Activated CD8-positive, alpha-beta memory T cell treated with anti-CD3 and anti-CD28 coated beads for 24 hours (primary cell): ENCODE data around the gene SLC35D3.
"Not testable (repeated sequence)": the region's sequence is repeated elsewhere in the genome, so short reads cannot be mapped to it uniquely, and the experiment has no call there.

ENCODE experiments used
- DNase-seq: peaks from one replicate; pipeline ENCODE4 v3.0.0-alpha.2; 2020

SLC35D3 gene

DNA sequence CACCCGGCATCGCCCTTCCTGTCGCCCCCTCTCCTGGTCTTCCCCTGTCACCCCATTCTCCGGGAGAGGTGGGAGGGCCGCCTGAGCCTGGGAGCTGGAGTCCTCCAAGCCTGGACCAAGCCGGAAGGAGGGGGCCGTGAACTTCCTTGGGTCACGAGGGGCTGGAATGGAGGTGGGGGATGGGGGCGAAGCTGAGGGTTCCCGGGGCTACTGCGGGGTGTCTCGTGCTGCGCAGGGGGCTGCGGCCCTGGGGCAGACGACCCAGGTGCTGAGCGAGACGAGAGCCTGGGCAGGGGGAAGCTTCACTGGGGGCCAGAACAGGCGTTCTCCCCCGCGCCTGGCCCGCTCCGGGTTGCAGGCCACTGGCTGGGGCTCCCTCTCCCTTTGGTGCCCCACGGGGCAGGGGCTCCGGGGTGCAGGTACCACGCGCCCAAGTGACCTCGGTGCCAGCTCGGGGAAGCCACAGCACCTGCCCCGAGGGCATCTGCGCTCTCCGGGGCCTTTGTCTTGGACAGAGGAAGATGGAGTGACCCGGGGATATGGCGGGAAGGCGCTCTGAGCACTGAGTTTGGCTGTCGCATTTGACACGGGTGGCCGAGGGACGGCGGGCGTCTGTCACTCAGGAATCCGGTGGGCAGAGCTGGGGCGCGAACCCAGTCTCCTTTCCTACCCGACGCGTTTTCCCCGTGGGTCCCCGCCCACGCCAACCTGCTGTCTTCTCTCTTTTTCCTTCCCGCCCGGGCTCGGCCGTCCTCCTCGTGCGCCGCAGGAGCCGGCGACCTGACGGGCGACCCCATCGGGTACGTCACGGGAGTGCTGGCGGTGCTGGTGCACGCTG lies 1.2 kb downstream of the SLC35D3 start:
- DNase-seq: peak; percentile 66

DNA sequence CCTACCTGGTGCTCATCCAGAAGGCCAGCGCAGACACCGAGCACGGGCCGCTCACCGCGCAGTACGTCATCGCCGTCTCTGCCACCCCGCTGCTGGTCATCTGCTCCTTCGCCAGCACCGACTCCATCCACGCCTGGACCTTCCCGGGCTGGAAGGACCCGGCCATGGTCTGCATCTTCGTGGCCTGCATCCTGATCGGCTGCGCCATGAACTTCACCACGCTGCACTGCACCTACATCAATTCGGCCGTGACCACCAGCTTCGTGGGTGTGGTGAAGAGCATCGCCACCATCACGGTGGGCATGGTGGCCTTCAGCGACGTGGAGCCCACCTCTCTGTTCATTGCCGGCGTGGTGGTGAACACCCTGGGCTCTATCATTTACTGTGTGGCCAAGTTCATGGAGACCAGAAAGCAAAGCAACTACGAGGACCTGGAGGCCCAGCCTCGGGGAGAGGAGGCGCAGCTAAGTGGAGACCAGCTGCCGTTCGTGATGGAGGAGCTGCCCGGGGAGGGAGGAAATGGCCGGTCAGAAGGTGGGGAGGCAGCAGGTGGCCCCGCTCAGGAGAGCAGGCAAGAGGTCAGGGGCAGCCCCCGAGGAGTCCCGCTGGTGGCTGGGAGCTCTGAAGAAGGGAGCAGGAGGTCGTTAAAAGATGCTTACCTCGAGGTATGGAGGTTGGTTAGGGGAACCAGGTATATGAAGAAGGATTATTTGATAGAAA lies 2.0 kb downstream of the SLC35D3 start:
- DNase-seq: no peak

DNA sequence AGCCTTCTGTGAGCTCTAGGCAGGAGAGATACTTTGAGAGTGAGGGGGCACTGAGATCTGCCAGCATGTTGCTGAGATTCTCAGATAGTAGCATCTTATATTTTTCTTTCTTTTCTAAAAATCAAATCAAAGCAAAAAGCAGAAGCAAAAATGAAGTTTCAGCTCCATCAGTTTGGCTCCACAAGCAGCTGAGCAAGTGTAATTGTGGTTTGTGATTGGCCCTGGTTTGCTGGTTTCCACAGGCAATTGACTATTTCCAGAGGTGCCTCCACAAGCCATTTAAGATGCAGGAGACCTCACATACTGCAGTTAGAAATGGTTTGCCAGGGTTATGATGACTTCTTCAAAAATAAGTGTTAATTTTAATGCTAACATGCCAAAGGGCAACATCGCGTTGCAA lies 4.3 kb downstream of the SLC35D3 start:
- DNase-seq: no peak

DNA sequence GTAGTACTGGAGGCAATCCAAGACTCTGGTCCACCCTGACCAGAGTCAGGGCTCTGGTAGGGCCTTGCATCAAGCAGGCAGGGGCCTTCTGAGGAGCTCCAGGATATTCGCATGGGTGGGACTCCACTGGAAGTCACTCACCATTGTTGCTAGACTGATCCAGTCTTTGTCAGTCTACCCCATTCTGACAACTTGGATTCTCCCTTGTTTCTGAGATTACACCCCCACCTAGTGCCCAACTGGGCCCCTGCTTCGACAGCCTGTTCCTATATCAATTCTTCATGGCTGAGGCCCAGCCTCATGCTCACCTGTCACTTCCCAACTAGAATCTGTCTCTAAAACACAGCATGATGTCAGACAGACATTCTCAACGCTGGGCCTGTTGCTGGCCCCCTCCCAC lies 5.2 kb downstream of the SLC35D3 start:
- DNase-seq: no peak

DNA sequence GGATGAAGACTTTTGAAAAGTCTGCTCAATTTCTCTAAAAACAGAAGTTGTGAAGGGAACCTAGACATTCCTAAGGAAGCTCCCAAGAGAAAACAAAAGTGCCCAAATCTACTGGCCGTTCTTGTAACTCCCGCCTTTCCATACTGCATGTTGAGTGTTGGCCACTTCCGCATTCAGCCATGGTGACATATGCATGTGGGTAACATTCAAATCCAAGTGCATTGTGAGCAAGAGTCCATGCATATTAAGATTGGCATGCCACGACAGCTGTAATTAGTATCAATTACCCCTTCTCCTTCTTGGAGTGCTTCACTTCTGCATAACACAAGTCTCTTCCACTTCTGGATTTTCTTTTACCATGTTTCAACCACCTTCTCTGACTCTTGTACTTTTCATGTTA lies 8.4 kb downstream of the SLC35D3 start:
- DNase-seq: no peak

DNA sequence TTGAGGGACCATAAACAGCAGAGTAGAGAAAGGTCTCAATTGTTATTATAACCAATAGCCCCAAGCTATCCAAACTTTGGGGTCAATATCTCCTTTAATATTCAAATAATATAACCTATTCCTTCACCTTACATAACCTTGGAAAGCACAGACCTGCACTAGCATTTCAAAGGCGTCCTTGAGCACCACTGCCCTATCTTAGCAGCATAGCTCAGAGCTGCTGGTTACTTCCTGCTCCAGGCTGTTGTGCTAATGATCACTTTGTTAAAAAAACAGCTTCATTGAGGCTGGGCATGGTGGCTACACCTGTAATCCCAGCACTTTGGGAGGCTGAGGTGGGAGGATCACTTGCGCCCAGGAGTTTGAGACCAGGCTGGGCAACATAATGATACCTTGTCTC lies 10.5 kb downstream of the SLC35D3 start:
- no peak for DNase-seq

DNA sequence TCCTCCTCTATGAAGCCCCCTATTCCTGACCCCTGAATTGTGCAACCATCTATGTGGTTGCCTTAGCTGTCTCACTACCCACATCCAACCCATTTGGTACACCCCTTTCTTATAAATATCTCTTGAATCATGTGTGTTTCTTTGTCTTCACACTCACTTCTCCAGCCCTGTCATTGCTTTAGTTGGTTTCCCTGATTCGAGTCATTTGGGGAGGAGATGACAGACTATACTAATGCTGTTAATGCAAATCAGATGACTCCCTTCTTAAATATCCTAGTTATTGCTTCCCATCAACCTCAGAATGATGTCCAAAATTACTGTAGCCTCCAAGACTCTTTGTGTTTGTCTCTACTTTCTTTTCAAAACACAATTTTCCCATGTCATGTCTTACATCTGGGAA lies 23.0 kb downstream of the SLC35D3 start:
- DNase-seq: no peak

DNA sequence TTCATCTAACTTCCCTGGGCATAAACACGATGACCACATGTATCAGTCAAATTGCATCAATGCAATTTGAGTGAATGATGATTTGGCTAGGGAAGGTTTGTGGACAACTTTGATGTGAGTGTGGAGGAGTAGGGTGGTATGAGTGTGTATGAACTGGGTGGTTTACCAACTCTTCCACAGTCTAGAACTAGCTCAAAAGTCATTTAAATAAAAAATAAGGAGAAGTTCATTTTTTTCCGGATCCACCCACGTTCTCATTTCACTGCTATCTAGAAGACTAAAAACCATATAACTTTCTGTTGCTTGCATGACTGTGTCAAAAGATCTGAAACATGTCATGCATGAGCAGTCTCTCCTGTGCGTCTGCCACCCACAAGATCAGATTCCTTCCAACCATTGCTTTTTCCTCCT lies 23.6 kb downstream of the SLC35D3 start:
- no peak for DNase-seq

DNA sequence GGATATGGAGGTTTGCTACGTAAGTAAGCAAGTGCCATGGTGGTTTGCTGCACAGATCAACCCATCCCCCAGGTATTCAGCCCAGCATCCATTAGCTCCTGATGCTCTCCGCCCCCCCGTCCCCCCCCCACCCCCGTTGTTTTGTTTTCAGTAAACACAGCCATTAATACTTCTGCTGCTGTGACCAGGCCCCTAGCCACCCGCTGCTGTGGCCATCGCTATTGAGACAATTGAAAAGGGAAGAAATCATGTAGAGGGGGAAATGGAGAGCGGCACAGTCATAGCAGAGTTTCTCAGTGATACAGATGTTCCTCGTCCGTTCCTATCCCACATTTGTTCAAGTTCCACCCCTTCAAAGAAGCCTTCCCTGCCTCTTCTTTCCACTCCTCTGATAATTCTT lies 24.9 kb downstream of the SLC35D3 start:
- DNase-seq: no peak

DNA sequence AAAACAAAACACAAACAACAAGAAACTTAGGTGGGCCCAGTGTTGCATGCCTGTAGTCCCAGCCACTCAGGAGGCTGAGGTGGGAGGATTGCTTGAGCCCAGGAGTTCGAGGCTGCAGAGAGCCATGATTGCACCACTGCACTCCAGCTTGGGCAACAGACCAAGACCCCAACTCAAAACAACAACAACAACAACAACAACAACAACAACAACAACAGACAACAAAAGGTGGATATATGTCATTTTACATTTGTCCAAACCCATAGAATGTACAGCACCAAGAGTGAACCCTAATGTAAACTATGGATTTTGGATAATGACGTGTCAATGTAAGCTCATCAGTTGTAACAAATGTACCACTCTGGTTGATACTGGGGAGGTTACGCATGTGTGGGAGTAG lies 27.9 kb downstream of the SLC35D3 start:
- DNase-seq: not testable (repeated sequence)

DNA sequence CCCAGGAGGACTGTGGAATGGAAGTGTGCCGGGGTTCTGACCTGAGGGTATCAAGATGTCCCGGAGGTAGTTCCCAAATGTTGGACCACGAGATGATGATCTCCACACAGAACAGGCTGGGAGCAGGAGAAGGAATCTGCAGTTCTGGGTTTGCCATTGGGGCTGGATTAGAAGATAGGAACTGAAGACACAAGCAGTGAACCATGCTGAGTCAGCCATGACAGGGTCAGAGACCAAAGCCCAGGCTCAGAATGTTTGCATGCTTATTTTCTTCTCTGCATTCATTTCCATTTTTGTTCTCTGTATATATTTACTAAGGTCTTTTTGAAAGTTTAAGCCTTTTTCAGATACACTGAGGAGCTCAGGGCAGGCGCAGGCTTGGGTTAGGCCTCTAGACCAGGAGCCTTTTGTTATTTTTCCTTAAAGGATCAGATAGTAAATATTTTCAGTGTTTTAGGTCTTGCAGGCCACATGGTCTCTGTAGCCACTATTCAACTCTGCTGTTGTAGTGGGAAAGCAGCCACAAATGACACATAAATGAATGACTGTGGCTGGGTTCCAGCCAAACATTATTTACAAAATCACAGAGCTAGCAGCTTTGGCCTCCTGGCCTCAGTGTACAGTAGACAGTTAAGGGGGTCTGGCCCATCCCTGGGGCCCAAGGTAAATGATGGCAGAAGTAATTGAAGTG lies 28.5 kb downstream of the SLC35D3 start:
- no peak for DNase-seq

DNA sequence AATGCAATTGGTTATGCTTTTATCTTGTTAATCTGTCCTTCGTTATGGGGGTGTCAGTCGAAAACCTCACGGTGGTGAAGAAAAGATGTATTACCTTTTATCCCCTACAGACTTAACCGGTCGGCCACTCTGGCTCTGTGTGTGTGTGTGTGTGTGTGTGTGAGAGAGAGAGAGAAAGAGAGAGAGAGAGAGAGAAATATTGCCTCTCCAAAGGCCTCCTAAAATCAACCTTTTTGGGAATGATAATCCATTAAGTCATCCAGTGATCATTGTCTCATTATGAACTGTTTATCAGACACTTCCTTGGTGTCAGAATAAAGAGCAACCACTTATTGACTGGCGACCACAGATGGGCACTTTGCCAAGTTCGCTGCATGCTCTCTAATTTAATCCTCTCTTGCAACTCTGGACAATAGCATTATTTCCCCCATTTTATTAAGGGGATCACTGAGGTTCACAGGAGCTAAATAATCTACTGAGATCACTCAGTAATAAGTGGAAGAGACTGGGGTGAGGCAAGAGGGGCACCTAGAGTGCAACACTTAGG lies 30.7 kb downstream of the SLC35D3 start:
- DNase-seq: no peak

DNA sequence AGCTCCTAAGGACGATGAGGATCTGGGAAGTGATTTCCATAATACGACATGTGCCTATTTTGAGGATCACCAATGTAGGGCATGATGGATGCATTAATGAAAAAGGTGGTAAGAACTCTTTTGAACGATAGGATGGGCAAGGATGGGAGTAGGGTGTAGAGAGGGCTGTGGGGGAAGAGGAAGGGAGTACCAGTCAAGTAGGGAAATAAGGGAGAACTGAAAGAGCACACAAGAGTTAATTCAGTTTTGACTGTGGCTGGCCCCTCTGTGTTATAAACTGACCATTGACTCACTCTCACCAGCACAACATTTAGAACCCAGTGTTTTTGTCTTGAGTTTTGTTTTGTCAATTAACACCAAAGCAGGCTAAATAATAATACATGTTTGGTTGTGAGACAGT lies 33.0 kb downstream of the SLC35D3 start:
- no peak for DNase-seq

DNA sequence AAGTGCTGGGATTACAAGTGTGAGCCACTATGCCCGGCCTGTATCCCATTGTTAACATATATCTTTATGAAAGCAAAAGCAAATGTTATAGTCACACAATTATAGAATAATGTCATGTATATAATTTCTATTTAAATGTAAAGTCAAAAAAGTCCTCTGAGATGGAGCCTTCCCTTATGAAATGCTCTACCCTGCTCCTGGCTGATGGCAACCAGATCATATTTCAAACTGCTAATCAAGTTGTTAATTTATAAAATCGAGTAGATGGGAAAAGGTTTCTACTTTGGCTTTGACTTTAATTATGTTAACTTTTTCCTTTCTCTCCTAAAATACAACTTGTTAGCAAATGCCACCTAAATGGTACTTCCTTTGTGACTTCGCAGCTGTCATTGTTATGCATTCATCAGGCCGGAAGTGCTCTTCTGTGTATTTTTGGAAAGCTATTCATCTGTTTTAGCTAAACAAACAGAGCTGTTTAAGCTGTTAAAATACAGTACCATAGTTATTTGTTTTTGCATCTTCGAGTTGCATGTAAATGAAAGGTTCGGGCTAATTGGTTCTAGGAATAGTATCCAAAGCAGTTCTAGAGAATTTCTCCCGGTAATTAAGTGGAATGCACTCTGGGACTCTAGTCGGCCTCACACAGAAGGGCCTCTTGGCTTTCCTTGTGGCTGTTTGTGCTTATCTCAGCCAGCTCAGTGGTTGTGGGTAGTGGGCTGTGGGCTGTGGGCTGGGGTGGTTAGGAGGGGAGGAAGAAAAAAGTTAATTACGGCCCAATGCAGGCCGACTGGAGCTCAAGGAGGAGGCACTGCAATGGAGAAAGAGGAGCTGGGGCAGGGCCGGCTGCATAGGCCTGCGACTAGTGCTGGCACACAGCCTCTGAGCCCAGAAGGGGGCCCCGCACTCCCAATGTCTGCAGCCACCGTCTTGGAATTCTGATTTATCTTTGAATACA lies 34.8 kb downstream of the SLC35D3 start:
- DNase-seq: no peak

DNA sequence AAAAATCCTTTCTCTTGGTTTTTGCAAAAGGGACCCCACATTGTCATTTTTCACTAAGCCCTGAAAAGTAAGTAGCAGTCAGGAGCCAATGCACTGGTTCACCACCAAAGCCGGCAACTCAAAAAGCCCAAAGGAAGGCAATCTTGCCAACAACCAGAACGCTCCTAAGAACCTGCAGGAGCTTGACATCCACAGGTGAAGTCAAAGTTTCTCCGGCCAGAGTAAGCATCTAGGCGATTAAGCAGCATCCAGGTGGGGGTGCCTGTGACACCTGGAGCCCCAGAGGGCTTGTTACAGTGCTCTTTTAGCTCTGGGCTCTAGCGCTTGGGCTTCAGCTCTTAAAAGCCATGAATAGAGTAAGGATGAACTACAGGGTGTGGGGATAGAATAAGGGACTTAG lies 36.1 kb downstream of the SLC35D3 start:
- DNase-seq: no peak

DNA sequence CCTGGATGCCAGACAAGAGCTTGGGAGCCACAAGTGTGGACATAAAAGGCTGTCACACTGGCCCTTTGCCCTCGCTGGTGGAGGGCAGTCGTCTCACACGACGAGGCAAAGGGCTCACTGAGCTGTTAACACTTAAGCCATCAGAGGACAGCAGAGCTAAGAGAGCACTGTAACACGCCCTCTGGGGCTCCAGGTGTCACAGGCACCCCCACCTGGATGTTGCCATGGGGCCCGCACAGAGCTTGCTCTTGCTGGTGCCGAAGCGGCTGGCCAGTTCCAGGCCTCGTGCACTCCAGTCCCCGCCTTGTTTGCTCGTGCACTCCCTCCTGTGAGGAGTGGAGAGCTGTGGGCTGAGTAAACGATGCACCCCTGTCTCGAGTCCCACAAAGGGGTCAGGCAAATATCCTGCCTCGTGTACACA lies 37.4 kb downstream of the SLC35D3 start:
- no peak for DNase-seq

DNA sequence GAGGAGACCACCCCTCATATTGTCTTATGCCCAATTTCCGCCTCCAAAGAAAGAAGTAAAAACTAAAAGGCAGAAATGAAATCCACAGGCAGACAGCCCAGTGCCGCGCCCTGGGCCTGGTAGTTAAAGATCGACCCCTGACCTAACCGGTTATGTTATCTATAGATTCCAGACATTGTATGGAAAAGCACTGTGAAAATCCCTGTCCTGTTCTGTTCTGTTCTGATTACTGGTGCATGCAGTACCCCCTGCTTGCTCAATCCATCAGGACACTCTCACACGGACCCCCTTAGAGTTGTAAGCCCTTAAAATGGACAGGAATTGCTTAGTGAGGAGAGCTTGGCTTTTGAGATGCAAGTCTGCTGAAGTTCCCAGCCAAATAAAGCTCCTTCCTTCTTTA lies 37.8 kb downstream of the SLC35D3 start:
- DNase-seq: not testable (repeated sequence)

DNA sequence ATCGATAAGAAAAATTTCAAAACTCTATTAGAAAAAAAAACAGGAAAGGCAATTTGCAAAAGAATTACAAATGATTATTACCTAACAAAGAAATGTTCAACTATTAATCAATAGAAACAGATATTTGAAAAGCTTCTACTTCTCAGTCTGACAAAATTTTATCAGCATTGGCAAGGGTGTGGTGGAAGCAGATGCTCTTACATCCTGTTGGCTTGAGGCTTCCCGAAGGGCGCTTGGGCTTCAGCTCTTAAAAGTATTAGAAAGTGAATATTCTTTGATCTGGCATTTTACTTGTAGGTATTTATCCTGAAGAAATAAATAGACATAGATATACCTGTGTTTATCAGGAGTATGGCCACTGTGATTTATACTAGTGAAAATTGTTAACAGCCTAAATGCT lies 38.7 kb downstream of the SLC35D3 start:
- DNase-seq: no peak

DNA sequence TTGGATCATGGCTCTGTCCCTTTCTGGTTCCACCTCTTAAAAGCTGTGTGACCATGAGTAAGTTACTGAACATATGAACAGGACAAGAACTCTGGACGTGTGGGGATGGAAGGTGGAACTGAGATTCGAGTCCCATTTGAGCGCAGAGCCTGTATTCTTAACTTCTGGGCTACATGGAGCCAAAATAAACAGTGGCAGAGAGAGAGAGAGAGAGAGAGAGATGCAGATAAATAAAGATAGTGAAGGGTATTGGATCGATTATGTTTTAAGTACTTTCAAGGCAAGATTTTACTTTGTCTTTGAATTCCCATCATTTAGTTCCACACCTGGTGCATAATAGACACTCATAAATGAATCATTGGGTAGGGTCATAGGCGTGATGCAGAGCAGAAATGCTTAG lies 39.7 kb downstream of the SLC35D3 start:
- DNase-seq: no peak

DNA sequence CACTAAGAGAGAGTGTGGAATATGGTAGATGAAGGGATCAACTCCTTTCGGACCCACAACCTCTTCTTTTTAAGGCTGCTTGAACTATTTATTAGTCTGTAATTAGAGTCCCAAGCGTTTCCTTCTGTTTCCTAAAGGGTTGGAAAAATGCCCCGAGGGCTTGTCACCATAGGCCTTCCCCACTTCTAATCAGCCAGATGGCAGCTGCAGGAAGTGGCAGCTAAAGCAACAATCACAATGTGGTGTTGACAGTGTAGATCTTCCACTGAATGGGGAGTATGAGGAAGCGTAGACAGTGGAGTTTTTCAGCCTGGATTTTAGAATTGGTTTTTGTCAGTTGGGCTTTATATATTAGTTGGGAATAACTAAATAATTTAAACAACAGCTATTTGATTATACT lies 40.6 kb downstream of the SLC35D3 start:
- DNase-seq: no peak

DNA sequence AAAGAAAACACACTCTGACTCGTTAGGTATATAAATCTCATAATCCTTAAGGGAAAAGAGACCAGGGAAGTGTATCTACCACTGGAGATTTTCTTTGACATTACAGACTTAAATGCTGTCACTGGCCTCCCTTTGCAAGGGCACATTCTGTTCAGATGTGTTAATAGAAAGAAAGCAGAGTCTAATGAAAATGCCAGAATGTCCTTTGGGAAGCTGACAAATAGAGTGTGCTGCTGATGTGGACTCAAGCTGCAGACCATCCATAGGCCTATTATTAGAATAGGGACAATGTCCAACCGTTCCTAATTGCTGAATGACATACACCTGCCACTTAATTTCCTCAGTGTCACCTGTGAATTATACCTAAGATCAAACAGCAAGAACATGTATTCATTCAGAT lies 41.2 kb downstream of the SLC35D3 start:
- DNase-seq: no peak

DNA sequence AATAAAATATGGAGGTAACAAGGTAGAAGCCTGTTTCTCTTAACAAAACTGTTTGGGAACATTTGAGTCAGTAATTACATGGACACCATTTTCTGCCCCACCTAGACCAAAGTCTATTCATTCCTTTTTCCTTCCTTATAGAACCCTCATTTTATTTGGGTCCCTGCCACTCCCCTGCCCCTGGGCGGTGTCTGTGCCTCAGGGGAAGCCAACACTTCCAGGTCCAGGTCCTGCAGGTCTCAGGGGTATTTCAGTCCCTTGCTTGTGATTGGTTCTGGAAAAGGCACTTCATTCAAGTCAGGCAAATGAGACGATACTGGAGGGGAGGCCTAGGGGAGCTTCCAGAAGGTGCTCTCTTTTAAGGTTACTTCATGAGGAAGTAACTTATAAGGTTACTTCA lies 42.3 kb downstream of the SLC35D3 start:
- DNase-seq: no peak
